Measurements from ENCODE around the gene RALGPS2. TPM values are rescaled to one million over a fixed set of nuclear protein-coding genes. Genes with fewer than 3 reads are reported as not detected.

The RALGPS2 gene
- total RNA-seq, 1 experiment from 2014 or later = 38.0 TPM

- TF ChIP-seq ZNF532 (CRISPR knock-in tag; IDR thresholded peaks at IDR 0.05; ENCODE audit: borderline replicate concordance) (no peak), ZBTB43 (CRISPR knock-in tag; IDR thresholded peaks at IDR 0.05) (no peak), NFE2L1 (CRISPR knock-in tag; IDR thresholded peaks at IDR 0.05) (no peak), TEAD4 (CRISPR knock-in tag; IDR thresholded peaks at IDR 0.05) (no peak), RORB (CRISPR knock-in tag; IDR thresholded peaks at IDR 0.05) (no peak), ZNF512 (CRISPR knock-in tag; IDR thresholded peaks at IDR 0.05; ENCODE audit: borderline replicate concordance) (no peak), ATF6 (CRISPR knock-in tag; IDR thresholded peaks at IDR 0.05) (no peak), TEAD1 (CRISPR knock-in tag; IDR thresholded peaks at IDR 0.05) (no peak), ATF1 (CRISPR knock-in tag; IDR thresholded peaks at IDR 0.05) (no peak), NR1H2 (CRISPR knock-in tag; IDR thresholded peaks at IDR 0.05) (no peak)
Observed at GRCh38 chr1:178921499-178921898, 196.5 kb downstream of the RALGPS2 start (continued).

- Mint-ChIP-seq H3K4me1 (peaks cover 8% of the 10 kb centered on the region), H3K4me3 (no peak overlapping the region), H3K9me3 (peaks cover 4% of the 10 kb centered on the region; the same call in 1 of the 2 replicates), H3K36me3 (no peaks in the 10 kb centered on the region), H3K27me3 (ENCODE audit: low read depth) (no peaks in the 10 kb centered on the region), H3K27ac (no peak overlapping the region)
- CTCF ChIA-PET = interaction anchor here (1.3 kb wide), 1 partner anchor 79 kb away, joined by 4 read pairs; no protein-coding TSS in a partner anchor
- ATAC-seq = no peak
- POLR2A ChIA-PET = no interaction called here
- DNase-seq (ENCODE audit: low spot score) = no peak
- no peak for TF ChIP-seq E2F5 (CRISPR knock-in tag; IDR thresholded peaks at IDR 0.05)
- TF ChIP-seq NFATC4 (CRISPR knock-in tag; IDR thresholded peaks at IDR 0.05) = no peak
- no peak for TF ChIP-seq NFE2L1 (CRISPR knock-in tag; IDR thresholded peaks at IDR 0.05)
- TF ChIP-seq ELF4 (CRISPR knock-in tag; IDR thresholded peaks at IDR 0.05; ENCODE audit: low read depth) = no peak
- TF ChIP-seq ZNF671 (CRISPR knock-in tag; IDR thresholded peaks at IDR 0.05) = no peak
- no peak for TF ChIP-seq TEAD4 (CRISPR knock-in tag; IDR thresholded peaks at IDR 0.05)
- TF ChIP-seq SMAD4 (CRISPR knock-in tag; IDR thresholded peaks at IDR 0.05) = no peak
- no peak for TF ChIP-seq ZNF532 (CRISPR knock-in tag; IDR thresholded peaks at IDR 0.05; ENCODE audit: borderline replicate concordance)
- no peak for TF ChIP-seq JAZF1 (CRISPR knock-in tag; IDR thresholded peaks at IDR 0.05)
- no peak for TF ChIP-seq CREB1 (CRISPR knock-in tag; IDR thresholded peaks at IDR 0.05)
- no peak for TF ChIP-seq SOX15 (CRISPR knock-in tag; IDR thresholded peaks at IDR 0.05)
- TF ChIP-seq ZBTB43 (CRISPR knock-in tag; IDR thresholded peaks at IDR 0.05) = no peak
Observed at GRCh38 chr1:178923512-178923911, 198.5 kb downstream of the RALGPS2 start.

All from WTC11 (cell line).